Right cardiac atrium (tissue), 5 donors: ENCODE results near the gene CAMSAP3. TPM values are rescaled to one million over a fixed set of nuclear protein-coding genes. Genes with fewer than 3 reads are reported as not detected.

Experiments used
- ATAC-seq, 2 donors: fragments of 200-7000 bp; cut with Tn5 transposase; one replicate each; pipeline versions ENCODE4 v1.8.0 to v1.9.1; 2020; ENCODE audit warnings: moderate library complexity in 2 of 2, mild to moderate bottlenecking in 1 of 2
- DNase-seq, 3 donors: peaks; one replicate each; pipeline ENCODE4 v3.0.0-alpha.2; 2020
- H3K27ac ChIP-seq: one replicate; pipeline ENCODE4 v1.5.1; 2013; ENCODE audit warnings: mild to moderate bottlenecking, low read length, control low read depth, moderate library complexity
- H3K27me3 ChIP-seq: one replicate; pipeline ENCODE4 v1.6.1; 2013; ENCODE audit not compliant: control insufficient read depth, insufficient read depth
- H3K4me1 ChIP-seq: one replicate; pipeline ENCODE4 v1.6.1; 2013; ENCODE audit warnings: low read length; ENCODE audit not compliant: control insufficient read depth, insufficient read depth
- H3K4me3 ChIP-seq: one replicate; pipeline ENCODE4 v1.5.1; 2013; ENCODE audit warnings: low read length, control low read depth
- H3K9me3 ChIP-seq: one replicate; pipeline ENCODE4 v1.6.1; 2013; ENCODE audit warnings: low read length; ENCODE audit not compliant: control insufficient read depth
- WGBS: extraction: QIAGEN DNeasy Blood & Tissue Kit; methylation state at CpG from one replicate; pipeline ENCODE4 v1.1.7; 2013; 5-methylcytosine and 5-hydroxymethylcytosine counted together
- intact Hi-C, 4 donors: fragments of 100-400 bp; cut with DNase I; formaldehyde crosslinking; loops; one replicate each; pipeline versions ENCODE4 v1.11.0 to v1.14.0; 2022 to 2023
- polyA plus RNA-seq: library from polyadenylated mRNA; stranded (reverse); fragments of 200-250 nt; gene quantifications from one replicate; pipeline ENCODE4 v1.2.3, GENCODE V29; 2013
- total RNA-seq, 4 donors: library from RNA; stranded (reverse); fragmentation: NEBNext Ultra II Directional; extraction: Animal tissue kit (Norgen Biotek cat#: 25700); gene quantifications; one replicate each; pipeline ENCODE4 v1.2.1, GENCODE V29; 2021
- donor health status: healthy with polysubstance abuse.
- donor health status: DM: no; HTN: yes; CAD: no.
- donor health status: DM: no; HTN: no; CAD: no.
- donor health status: DM: no; HTN: yes; CAD: no; lungs with severe emphysema.
- donor health status: DM: yes; HTN: yes; CAD: no.

CAMSAP3 gene
- total and polyA plus RNA-seq, 5 donors = 0.20 to 0.71 (median 0.29) TPM

DNA sequence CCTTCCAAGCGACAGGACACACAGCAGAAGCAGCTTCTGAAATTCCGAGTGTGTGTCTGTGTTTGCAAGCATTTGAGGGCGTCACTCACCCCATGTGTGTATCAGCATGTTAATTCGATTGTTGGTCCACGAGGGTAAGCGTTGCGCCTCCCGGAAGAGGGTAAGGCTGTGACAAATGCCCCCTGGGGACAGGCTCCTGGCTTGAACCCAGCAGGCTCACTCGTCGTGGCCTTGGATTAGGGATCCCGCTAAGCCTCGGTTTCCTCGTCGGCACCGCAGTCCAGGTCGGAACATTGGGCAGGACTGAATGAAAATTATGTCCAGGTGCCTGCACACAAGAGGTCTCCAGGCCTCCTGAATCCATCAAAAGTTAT lies 40.6 kb downstream of the CAMSAP3 start:
- peak in 1 of 3 donors; percentile 37 for DNase-seq
- ATAC-seq = no peak
- no peaks in the 10 kb centered on the region for H3K4me1 ChIP-seq
- H3K9me3 ChIP-seq = no peaks in the 10 kb centered on the region
- WGBS = 63% methylated on average over 16 of the region's 16 CpGs
- H3K4me3 ChIP-seq = no peak overlapping the region
- no peaks in the 10 kb centered on the region for H3K27me3 ChIP-seq
- H3K27ac ChIP-seq = no peak overlapping the region
- intact Hi-C loops = no loop called here

DNA sequence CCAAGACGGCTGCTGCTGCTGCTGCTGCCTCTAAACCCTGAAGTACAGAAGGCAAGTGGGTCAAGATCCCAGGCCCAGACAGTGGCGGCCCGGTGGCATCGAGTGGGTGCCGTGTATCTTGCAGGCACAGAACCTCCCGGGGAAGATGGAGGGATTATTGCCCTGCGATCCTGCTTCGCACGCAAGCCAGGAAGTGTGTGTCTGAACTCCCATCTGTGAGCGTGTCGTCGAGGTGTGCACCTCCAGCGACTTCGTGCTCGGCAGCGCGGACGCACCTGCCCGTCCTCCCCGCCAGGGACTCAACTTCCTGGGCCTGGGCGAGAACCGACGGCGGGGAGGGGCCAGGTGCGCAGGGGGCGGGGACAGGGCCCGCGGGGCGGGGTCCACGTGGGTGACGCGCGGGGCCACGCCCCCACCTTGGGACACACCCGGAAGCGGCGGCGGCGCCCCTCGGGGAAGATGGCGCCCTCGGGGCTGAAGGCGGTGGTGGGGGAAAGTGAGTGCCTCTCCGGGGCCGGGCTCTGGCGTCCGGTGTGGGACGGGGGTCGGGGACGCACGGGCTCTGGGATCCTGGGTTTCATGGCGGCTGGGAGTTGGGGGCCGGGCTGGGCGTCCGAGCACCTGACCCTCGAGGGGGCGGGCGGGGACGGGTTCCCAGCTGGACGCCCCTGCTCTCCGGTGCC lies 41.2 kb downstream of the CAMSAP3 start, which contains the start of gene STXBP2:
Gene STXBP2, plus strand, starts transcription at position 420 of the 683 bp plus-strand sequence. Its CDS starts 40 bp downstream, at position 460.
- Histone ChIP-seq H3K4me1 (no peaks in the 10 kb centered on the region), H3K4me3 (peak within 1 kb of the TSS; percentile 14), H3K9me3 (no peaks in the 10 kb centered on the region), H3K27me3 (no peaks in the 10 kb centered on the region), H3K27ac (no peak within 1 kb of the TSS)
- WGBS = 6% methylated on average over 61 of the region's 61 CpGs
- ATAC-seq (peak; percentile 63 to 80), DNase-seq (peak; percentile 47 to 85 (median 85))
- intact Hi-C loops = no loop called here

DNA sequence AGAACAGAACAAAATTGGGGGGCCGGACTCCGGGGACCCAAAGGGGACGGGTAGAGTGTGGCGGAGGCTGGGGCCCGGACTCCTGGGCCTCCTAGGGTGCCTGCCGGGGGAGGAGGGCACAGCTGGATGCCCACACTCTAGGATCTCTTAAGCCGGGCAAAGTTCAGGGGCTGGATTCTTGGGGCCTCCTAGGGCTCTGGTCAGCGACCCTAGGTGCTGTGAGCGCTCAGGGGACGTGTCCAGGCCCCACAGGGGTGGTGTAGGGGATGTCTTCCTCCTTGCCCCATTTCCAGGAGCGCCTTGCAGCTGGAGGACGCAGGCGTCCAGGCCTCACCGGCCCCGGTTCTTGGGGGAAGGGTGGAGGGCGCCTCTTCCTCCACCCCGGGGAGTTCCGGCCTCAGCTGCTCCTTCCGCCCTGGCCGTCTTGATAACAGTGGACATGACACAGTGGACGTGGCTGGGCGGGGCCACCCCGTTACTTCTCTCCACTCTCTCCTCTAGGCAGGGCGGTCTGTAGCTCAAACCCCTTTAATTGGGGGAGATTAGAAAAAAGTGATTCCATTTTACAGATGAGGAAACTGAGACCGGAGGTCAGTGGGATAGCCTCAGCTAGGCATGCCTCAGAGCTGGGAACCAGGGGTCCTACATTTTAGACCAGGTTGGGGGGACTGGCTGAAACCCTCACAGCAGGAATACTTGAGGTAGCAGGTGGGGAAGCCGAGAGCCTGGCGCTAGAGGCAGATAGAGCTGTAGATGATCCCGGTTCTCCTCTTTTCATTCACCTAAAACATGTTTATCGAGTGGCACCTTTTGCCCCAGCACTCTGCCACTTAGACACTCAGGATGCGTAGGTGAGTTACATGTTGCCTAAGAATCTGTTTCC lies 42.0 kb downstream of the CAMSAP3 start:
- H3K27me3 ChIP-seq = no peaks in the 10 kb centered on the region
- H3K27ac ChIP-seq = no peak overlapping the region
- DNase-seq = peak; percentile 61 to 84 (median 83)
- intact Hi-C loops = no loop called here
- H3K4me1 ChIP-seq = no peaks in the 10 kb centered on the region
- H3K9me3 ChIP-seq = no peaks in the 10 kb centered on the region
- H3K4me3 ChIP-seq = peak overlapping the region; percentile 14
- 43% methylated on average over 30 of the region's 30 CpGs for WGBS
- ATAC-seq = peak; percentile 42 to 72

DNA sequence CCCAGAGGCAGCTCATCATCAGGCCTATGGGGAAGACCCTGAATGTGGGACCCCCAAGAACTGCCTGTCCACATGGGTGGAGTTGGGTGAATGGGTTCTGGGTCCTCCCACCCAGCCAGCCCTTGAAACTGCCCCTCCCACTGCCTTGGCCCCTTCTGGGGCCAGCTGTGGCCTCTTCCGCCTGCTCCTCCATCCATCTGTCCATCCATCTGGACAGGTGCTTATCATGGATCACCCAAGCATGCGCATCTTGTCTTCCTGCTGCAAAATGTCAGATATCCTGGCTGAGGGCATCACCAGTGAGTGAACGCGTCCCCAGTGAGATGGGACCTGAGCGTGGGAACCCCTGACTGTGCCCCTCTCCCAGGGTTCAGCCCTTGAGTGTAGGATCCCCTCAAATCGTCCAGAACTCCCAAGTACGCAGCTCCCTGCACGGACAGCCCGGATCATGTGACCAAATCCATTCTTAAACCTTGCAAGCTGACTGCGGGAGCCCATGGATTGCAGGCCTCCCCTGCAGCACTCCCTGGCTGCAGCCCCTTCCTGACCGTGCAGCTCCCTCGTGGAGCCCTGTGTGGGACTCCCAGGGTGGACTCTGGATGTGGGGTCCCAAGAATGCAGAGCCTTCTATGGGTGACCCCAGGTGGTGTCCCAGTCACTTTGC lies 43.3 kb downstream of the CAMSAP3 start:
- intact Hi-C loops = no loop called here
- no peaks in the 10 kb centered on the region for H3K4me1 ChIP-seq
- no peak overlapping the region for H3K4me3 ChIP-seq
- WGBS = 61% methylated on average over 12 of the region's 12 CpGs
- no peak overlapping the region for H3K27ac ChIP-seq
- no peaks in the 10 kb centered on the region for H3K9me3 ChIP-seq
- ATAC-seq = no peak
- no peaks in the 10 kb centered on the region for H3K27me3 ChIP-seq
- DNase-seq = peak in 2 of 3 donors; percentile 23 to 30

DNA sequence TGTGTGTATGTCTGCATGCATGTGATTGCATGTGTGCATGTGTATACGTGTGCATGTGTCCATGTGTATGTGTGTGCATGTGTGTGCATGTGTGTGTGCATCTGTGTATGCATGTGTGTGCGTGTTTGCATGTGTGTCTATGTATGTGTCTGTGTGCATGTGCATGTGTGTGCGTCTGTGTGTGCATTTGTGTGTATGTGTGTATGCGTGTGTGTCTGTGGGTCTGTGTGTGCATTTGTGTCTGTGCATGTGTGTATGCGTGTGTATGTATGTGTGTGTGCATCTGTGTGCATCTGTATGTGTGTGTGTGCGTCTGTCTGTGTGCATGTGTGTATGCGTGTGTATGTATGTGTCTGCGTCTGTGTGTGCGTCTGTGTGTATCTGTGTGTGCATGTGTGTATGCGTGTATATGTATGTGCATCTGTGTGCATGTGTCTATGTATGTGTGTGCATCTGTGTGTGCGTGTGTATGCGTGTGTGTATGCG lies 44.2 kb downstream of the CAMSAP3 start:
- peak in 2 of 3 donors; percentile 7 to 20 for DNase-seq
- Histone ChIP-seq H3K27me3 (no peaks in the 10 kb centered on the region), H3K4me3 (no peak overlapping the region), H3K27ac (no peak overlapping the region), H3K9me3 (no peaks in the 10 kb centered on the region), H3K4me1 (no peaks in the 10 kb centered on the region)
- 97% methylated on average over 13 of the region's 13 CpGs for WGBS
- ATAC-seq = no peak
- intact Hi-C loops = no loop called here

DNA sequence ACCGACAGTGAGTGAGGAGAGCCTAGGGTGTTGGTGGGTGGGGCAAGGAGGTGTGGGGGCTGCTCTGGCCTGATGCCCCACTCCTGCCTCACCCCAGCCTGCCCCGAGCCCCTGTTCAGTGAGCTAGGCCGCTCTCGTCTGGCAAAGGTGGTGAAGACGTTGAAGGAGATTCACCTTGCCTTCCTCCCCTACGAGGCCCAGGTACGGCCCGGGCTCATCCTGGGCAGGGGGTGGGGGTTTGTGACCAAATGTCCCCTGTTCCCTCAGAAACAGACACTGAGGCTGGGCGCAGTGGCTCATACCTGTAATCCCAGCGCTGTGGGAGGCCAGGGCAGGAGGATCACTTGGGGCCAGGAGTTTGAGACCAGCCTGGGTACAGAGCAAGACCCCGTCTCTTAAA lies 45.1 kb downstream of the CAMSAP3 start:
- Histone ChIP-seq H3K9me3 (no peaks in the 10 kb centered on the region), H3K4me3 (no peak overlapping the region), H3K4me1 (no peaks in the 10 kb centered on the region), H3K27me3 (no peaks in the 10 kb centered on the region), H3K27ac (no peak overlapping the region)
- intact Hi-C loops = no loop called here
- ATAC-seq = no peak
- DNase-seq = peak in 2 of 3 donors; percentile 26 to 29
- 94% methylated on average over 11 of the region's 11 CpGs for WGBS

DNA sequence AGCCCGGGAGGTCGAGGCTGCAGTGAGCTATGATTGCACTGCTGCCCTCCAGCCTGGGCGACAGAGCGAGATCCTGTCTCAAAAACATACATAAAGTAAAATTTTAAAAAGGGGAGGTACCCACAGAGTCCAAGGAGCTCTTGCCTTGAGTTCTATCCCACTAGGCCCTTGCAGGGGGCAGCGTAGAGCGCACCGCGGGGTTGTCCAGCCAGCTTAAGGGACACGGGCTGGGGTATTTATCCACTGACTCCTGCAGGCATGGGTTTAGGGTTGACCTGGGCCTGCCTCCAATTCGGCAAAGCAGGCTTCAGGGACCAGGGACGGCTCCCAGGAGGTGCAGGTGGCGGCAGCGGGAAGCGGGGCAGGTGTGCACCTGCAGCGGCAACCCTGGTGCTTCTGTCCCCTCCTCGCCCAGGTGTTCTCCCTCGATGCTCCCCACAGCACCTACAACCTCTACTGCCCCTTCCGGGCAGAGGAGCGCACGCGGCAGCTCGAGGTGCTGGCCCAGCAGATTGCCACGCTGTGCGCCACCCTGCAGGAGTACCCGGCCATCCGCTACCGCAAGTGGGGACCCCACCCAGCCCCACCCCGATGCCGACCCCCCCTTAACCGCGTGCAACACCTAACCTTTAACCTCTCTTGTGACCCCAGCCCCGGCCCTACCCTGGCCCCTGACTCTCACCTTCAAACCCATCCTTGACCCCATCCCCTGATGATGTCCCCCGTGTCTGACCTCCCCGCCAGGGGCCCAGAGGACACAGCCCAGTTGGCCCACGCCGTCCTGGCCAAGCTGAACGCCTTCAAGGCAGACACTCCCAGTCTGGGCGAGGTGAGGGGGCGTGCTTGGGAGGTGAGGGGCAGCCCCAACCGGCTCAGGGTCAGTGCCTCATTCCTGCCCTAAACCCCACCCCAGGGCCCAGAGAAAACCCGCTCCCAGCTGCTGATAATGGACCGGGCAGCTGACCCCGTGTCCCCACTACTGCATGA lies 45.9 kb downstream of the CAMSAP3 start:
- intact Hi-C loops = no loop called here
- no peak for ATAC-seq
- H3K27me3 ChIP-seq = no peaks in the 10 kb centered on the region

DNA sequence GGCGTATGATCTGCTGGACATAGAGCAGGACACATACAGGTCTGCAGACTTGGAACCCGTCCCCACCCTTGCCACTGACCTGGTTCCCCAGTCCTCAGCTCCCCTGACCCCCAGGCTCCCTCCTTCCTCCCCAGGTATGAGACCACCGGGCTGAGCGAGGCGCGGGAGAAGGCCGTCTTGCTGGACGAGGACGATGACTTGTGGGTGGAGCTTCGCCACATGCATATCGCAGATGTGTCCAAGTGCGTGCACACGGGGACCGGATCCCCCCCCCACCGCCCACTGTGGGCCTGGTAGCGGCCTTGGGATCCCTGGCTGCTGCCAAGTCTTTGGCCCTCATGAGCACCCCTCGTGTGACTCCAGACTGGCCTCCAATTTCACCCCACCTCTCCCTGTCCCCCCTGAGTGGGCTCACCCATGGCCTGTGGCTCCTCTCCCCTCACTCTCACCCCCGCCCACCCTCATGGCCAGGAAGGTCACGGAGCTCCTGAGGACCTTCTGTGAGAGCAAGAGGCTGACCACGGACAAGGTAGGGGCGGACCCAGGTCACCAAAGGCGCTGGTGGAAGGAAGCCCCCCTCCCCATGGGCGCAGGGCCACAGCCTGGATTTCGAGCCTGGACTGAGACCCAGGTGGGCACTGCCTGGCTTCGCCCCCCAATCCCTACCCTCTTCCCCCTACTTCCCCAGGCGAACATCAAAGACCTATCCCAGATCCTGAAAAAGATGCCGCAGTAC lies 46.8 kb downstream of the CAMSAP3 start:
- ATAC-seq (no peak), DNase-seq (peak; percentile 19 to 40 (median 38))
- Histone ChIP-seq H3K4me1 (no peaks in the 10 kb centered on the region), H3K27ac (no peak overlapping the region), H3K27me3 (no peaks in the 10 kb centered on the region), H3K4me3 (no peak overlapping the region), H3K9me3 (no peaks in the 10 kb centered on the region)
- intact Hi-C loops = no loop called here
- WGBS = 88% methylated on average over 27 of the region's 27 CpGs

More for the DNA sequence above, 45.9 kb downstream of the CAMSAP3 start:
- Histone ChIP-seq H3K4me3 (no peak overlapping the region), H3K27ac (no peak overlapping the region), H3K9me3 (no peaks in the 10 kb centered on the region), H3K4me1 (no peaks in the 10 kb centered on the region)
- 85% methylated on average over 43 of the region's 43 CpGs for WGBS
- peak in 2 of 3 donors; percentile 43 to 44 for DNase-seq

DNA sequence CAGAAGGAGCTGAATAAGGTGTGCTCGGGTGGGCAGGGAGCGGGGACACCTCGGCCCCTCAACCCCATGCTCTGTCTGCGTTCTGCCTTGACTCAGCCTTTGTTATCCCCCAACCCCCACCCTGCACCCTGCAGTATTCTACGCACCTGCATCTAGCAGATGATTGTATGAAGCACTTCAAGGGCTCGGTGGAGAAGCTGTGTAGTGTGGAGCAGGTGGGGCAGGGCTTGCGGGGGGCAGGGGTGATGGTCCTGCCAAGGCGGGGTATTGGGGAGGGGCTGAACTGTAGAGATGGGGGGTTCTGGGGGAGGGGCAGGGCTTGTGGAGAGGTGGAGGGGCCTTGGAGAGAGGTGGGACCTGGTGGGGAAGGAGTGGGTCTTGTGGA lies 47.4 kb downstream of the CAMSAP3 start:
- ATAC-seq (no peak), DNase-seq (peak in 1 of 3 donors; percentile 32)
- H3K27me3 ChIP-seq = no peaks in the 10 kb centered on the region
- H3K4me1 ChIP-seq = no peaks in the 10 kb centered on the region
- H3K9me3 ChIP-seq = no peaks in the 10 kb centered on the region
- H3K27ac ChIP-seq = no peak overlapping the region
- H3K4me3 ChIP-seq = no peak overlapping the region
- WGBS = 92% methylated on average over 8 of the region's 8 CpGs
- intact Hi-C loops = no loop called here
